Left lung (tissue), 10 donors: ENCODE results near the gene MNX1. TPM values are rescaled to one million over a fixed set of nuclear protein-coding genes. Genes with fewer than 3 reads are reported as not detected.
A peak's percentile ranks its signal among the peaks of the same experiment; 100 is the strongest.

Source experiments
- ATAC-seq: fragments of 200-7000 bp; cut with Tn5 transposase; one replicate; pipeline ENCODE4 v1.9.1; 2020; ENCODE audit warnings: moderate library complexity
- DNase-seq, 4 donors: peaks; one replicate each; pipeline ENCODE4 v3.0.0-alpha.2; 2013 to 2020
- H3K27ac ChIP-seq, 2 donors: fragments of 200-600 bp; sonication (generic) in 1 of 2; one replicate each; pipeline versions ENCODE4 v1.5.0 to v1.8.0; 2020 to 2021
- H3K27me3 ChIP-seq, 2 donors: fragments of 200-600 bp; sonication (generic) in 1 of 2; one replicate each; pipeline versions ENCODE4 v1.5.0 to v1.8.0; 2020 to 2021
- H3K36me3 ChIP-seq, 2 donors: fragments of 200-600 bp; sonication (generic) in 1 of 2; one replicate each; pipeline versions ENCODE4 v1.5.0 to v1.8.0; 2020 to 2021
- H3K4me1 ChIP-seq, 2 donors: fragments of 200-600 bp; one replicate each; pipeline ENCODE4 v1.8.0; 2021
- H3K4me3 ChIP-seq, 2 donors: fragments of 200-600 bp; sonication (generic) in 1 of 2; one replicate each; pipeline versions ENCODE4 v1.5.0 to v1.8.0; 2020 to 2021; ENCODE audit warnings: mild to moderate bottlenecking in 1 of 2
- H3K9me3 ChIP-seq, 2 donors: fragments of 200-600 bp; sonication (generic) in 1 of 2; one replicate each; pipeline versions ENCODE4 v1.5.0 to v1.8.0; 2020 to 2021
- CTCF ChIP-seq, 2 donors: fragments of 200-600 bp; sonication (generic) in 1 of 2; IDR thresholded peaks; one replicate each; pipeline versions ENCODE4 v1.5.0 to v1.8.0; 2021; ENCODE audit warnings: antibody characterized with exemption in 2 of 2
- intact Hi-C, 2 donors: fragments of 100-400 bp; cut with DNase I; formaldehyde crosslinking; loops; one replicate each; pipeline versions ENCODE4 v1.11.2 to v1.14.2; 2022
- polyA plus RNA-seq, 6 donors: library from polyadenylated mRNA; unstranded; fragments of 120-200 nt; gene quantifications; one replicate each; pipeline ENCODE4 v1.2.1, GENCODE V29; 2013; ENCODE audit not compliant: insufficient read length in 6 of 6
- total RNA-seq, 2 donors: library from RNA; stranded (reverse); fragmentation: NEBNext Ultra II Directional; extraction: Animal tissue kit (Norgen Biotek cat#: 25700); gene quantifications; one replicate each; pipeline ENCODE4 v1.2.1, GENCODE V29; 2021
- donor health status: DM: no; HTN: yes; CAD: no.
- donor health status: DM: no; HTN: no; CAD: no.

MNX1 gene
- total and polyA plus RNA-seq, 8 donors = 0.26 to 0.76 (median 0.47) TPM; not detected in 1

GRCh38 chr7:157006205-157006747, 4.2 kb downstream of the MNX1 start:
- Histone ChIP-seq H3K9me3 (no peaks in the 10 kb centered on the region), H3K4me1 (peaks cover 0 to 54% of the 10 kb centered on the region in 2 donors), H3K36me3 (no peaks in the 10 kb centered on the region), H3K27me3 (peaks cover 95 to 98% of the 10 kb centered on the region in 2 donors), H3K27ac (no peak overlapping the region), H3K4me3 (no peak overlapping the region)
- DNase-seq (peak in 1 of 4 donors; percentile 78), ATAC-seq (no peak)
- no peak for TF ChIP-seq CTCF (IDR thresholded peaks at IDR 0.05)
- intact Hi-C loops = no loop called here

GRCh38 chr7:157005456-157006204, 4.8 kb downstream of the MNX1 start:
- Histone ChIP-seq H3K36me3 (no peaks in the 10 kb centered on the region), H3K27me3 (peaks cover 95 to 98% of the 10 kb centered on the region in 2 donors), H3K4me3 (no peak overlapping the region), H3K27ac (no peak overlapping the region), H3K4me1 (peaks cover 0 to 52% of the 10 kb centered on the region in 2 donors), H3K9me3 (no peaks in the 10 kb centered on the region)
- DNase-seq = peak in 1 of 4 donors; percentile 79
- TF ChIP-seq CTCF (IDR thresholded peaks at IDR 0.05) = no peak
- intact Hi-C loops = no loop called here
- no peak for ATAC-seq

- no peaks in the 10 kb centered on the region for H3K36me3 ChIP-seq
- no peak overlapping the region for H3K27ac ChIP-seq
- peaks cover 6 to 54% of the 10 kb centered on the region in 2 donors for H3K4me1 ChIP-seq
- TF ChIP-seq CTCF (IDR thresholded peaks at IDR 0.05) = no peak
- H3K9me3 ChIP-seq = no peaks in the 10 kb centered on the region
- no peak for ATAC-seq
- intact Hi-C loops = no loop called here
- peaks cover 98 to 99% of the 10 kb centered on the region in 2 donors for H3K27me3 ChIP-seq
- DNase-seq = no peak
- H3K4me3 ChIP-seq = no peak overlapping the region
Measured at GRCh38 chr7:157004521-157005455, 5.7 kb downstream of the MNX1 start.

GRCh38 chr7:157003756-157004520, 6.5 kb downstream of the MNX1 start:
- TF ChIP-seq CTCF (IDR thresholded peaks at IDR 0.05) = no peak
- intact Hi-C loops = no loop called here
- Histone ChIP-seq H3K27me3 (peaks cover 100% of the 10 kb centered on the region in 2 donors), H3K4me1 (peaks cover 6 to 55% of the 10 kb centered on the region in 2 donors), H3K4me3 (no peak overlapping the region), H3K9me3 (no peaks in the 10 kb centered on the region), H3K36me3 (no peaks in the 10 kb centered on the region), H3K27ac (no peak overlapping the region)
- ATAC-seq (no peak), DNase-seq (peak in 1 of 4 donors; percentile 72)
